Gastroesophageal sphincter (tissue), 4 donors: ENCODE data around the gene AKAP12. TPM values are rescaled to one million over a fixed set of nuclear protein-coding genes. Genes with fewer than 3 reads are reported as not detected.

ENCODE experiments used
- ATAC-seq: fragments of 150-250 bp; one replicate; pipeline ENCODE4 v1.9.1; 2016; ENCODE audit warnings: mild to moderate bottlenecking, moderate library complexity
- H3K27ac ChIP-seq, 4 donors: fragments of 200-600 bp; sonication (generic) in 3 of 4; 1 replicate in 3 of 4; 2 replicates in 1 of 4; pipeline ENCODE4 v1.5.1; 2016 to 2019
- H3K27me3 ChIP-seq: fragments of 200-600 bp; sonication (generic); one replicate; pipeline ENCODE4 v1.5.1; 2019
- H3K36me3 ChIP-seq, 2 donors: fragments of 200-600 bp; sonication (generic); one replicate each; pipeline ENCODE4 v1.5.1; 2019; ENCODE audit warnings: control low read depth in 1 of 2
- H3K4me1 ChIP-seq, 3 donors: fragments of 200-600 bp; sonication (generic); 1 replicate in 2 of 3; 2 replicates in 1 of 3; pipeline ENCODE4 v1.5.1; 2016 to 2019; ENCODE audit warnings: control low read depth in 2 of 3
- H3K4me3 ChIP-seq, 2 donors: fragments of 200-600 bp; sonication (generic); one replicate each; pipeline ENCODE4 v1.5.1; 2019; ENCODE audit warnings: mild to moderate bottlenecking in 1 of 2, moderate library complexity in 1 of 2
- H3K9me3 ChIP-seq, 3 donors: fragments of 200-600 bp; sonication (generic); one replicate each; pipeline ENCODE4 v1.5.1; 2017 to 2019; ENCODE audit warnings: control low read depth in 2 of 3
- EP300 ChIP-seq: sonication (generic); formaldehyde crosslinking; IDR thresholded peaks from one replicate; pipeline ENCODE4 v1.6.1; 2017; ENCODE audit warnings: antibody characterized with exemption, mild to moderate bottlenecking
- POLR2A ChIP-seq, 2 donors: fragments of 450-650 bp; IDR thresholded peaks; one replicate each; pipeline ENCODE4 v1.6.1; 2017; ENCODE audit warnings: antibody characterized with exemption in 2 of 2, mild to moderate bottlenecking in 2 of 2, moderate library complexity in 1 of 2
- POLR2AphosphoS5 ChIP-seq: sonication (generic); formaldehyde crosslinking; IDR thresholded peaks from one replicate; pipeline ENCODE4 v1.6.1; 2017; ENCODE audit warnings: antibody characterized with exemption
- WGBS, 2 donors: methylation state at CpG; one replicate each; pipeline ENCODE4 v1.1.5; 2018; ENCODE audit warnings: low coverage in 1 of 2; 5-methylcytosine and 5-hydroxymethylcytosine counted together
- total RNA-seq, 4 donors: library from RNA; depleted of rRNA; stranded (reverse); fragments of >200 nt; gene quantifications; one replicate each; pipeline ENCODE4 v1.1.0, GENCODE V29; 2016
- TF ChIP-seq, protein P1 (sequence below), 4 experiments: fragments of 200-600 bp in 2 of 4; fragments of 450-650 bp in 2 of 4; sonication (generic) in 1 of 4; IDR thresholded peaks; one replicate each; pipeline ENCODE4 v1.5.1; 2017 to 2019; ENCODE audit warnings: antibody characterized with exemption in 4 of 4, mild to moderate bottlenecking in 2 of 4, moderate library complexity in 2 of 4

AKAP12 gene, protein sequence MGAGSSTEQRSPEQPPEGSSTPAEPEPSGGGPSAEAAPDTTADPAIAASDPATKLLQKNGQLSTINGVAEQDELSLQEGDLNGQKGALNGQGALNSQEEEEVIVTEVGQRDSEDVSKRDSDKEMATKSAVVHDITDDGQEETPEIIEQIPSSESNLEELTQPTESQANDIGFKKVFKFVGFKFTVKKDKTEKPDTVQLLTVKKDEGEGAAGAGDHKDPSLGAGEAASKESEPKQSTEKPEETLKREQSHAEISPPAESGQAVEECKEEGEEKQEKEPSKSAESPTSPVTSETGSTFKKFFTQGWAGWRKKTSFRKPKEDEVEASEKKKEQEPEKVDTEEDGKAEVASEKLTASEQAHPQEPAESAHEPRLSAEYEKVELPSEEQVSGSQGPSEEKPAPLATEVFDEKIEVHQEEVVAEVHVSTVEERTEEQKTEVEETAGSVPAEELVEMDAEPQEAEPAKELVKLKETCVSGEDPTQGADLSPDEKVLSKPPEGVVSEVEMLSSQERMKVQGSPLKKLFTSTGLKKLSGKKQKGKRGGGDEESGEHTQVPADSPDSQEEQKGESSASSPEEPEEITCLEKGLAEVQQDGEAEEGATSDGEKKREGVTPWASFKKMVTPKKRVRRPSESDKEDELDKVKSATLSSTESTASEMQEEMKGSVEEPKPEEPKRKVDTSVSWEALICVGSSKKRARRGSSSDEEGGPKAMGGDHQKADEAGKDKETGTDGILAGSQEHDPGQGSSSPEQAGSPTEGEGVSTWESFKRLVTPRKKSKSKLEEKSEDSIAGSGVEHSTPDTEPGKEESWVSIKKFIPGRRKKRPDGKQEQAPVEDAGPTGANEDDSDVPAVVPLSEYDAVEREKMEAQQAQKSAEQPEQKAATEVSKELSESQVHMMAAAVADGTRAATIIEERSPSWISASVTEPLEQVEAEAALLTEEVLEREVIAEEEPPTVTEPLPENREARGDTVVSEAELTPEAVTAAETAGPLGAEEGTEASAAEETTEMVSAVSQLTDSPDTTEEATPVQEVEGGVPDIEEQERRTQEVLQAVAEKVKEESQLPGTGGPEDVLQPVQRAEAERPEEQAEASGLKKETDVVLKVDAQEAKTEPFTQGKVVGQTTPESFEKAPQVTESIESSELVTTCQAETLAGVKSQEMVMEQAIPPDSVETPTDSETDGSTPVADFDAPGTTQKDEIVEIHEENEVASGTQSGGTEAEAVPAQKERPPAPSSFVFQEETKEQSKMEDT (N-terminal part only)
- total RNA-seq = 100 to 1,000 TPM; 150 to 245 (median 185) TPM

DNA sequence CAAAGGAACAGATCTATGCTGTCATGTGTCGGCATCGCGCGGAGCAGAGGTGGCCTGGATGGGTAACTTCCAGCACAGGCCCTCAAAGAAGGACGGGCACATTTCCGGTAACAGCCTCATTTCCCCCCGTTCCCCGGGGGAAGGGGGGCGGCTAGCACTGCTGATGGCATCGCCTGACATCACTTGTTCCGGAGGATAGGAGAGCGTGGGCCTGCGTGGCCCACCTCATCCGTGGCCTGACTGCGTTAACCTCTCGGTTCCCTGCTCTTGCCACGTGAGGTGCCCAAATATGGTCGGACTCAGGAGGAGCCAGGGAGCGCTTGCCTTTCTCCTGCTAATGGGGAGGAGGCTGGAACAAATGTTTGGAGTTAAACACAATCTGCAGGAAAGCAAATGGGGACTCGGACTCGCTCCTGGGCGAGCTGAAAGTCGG lies at the start of gene AKAP12:
Gene AKAP12, plus strand, starts transcription at position 365 of the 433 bp plus-strand sequence. CDS start 596 bp downstream, outside the sequence.
- no peaks in the 10 kb centered on the region for H3K36me3 ChIP-seq
- ATAC-seq = peak; percentile 67
- TF ChIP-seq POLR2A (IDR thresholded peaks at IDR 0.05) (no peak), POLR2AphosphoS5 (peak; percentile 61)
- TF ChIP-seq, protein P1, sequence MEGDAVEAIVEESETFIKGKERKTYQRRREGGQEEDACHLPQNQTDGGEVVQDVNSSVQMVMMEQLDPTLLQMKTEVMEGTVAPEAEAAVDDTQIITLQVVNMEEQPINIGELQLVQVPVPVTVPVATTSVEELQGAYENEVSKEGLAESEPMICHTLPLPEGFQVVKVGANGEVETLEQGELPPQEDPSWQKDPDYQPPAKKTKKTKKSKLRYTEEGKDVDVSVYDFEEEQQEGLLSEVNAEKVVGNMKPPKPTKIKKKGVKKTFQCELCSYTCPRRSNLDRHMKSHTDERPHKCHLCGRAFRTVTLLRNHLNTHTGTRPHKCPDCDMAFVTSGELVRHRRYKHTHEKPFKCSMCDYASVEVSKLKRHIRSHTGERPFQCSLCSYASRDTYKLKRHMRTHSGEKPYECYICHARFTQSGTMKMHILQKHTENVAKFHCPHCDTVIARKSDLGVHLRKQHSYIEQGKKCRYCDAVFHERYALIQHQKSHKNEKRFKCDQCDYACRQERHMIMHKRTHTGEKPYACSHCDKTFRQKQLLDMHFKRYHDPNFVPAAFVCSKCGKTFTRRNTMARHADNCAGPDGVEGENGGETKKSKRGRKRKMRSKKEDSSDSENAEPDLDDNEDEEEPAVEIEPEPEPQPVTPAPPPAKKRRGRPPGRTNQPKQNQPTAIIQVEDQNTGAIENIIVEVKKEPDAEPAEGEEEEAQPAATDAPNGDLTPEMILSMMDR (IDR thresholded peaks at IDR 0.05) = no peak

DNA sequence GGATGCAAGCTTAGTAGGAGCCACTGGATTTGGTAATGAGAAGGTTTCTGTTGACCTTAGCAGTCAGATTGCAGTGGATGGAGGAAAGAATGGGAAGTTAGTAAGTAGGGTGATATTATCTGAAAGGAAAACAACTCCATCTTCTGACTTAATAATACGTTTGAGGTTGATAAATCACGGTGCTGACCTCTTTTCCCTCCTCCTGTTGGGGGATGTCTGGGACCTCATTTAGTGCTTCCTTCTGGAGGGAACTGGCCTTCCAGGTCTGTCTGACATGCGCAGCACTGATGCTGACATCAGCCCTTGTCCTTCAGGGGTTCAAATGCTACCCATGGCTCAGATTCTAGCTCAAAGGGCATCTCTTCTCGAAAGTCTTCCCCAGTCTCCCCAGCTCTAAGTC lies 48.2 kb upstream of the AKAP12 start:
- Histone ChIP-seq H3K9me3 (no peaks in the 10 kb centered on the region), H3K27me3 (no peaks in the 10 kb centered on the region), H3K27ac (no peak overlapping the region), H3K4me3 (no peak overlapping the region), H3K36me3 (no peaks in the 10 kb centered on the region), H3K4me1 (peaks cover 0 to 5% (median 0%) of the 10 kb centered on the region in 3 donors)
- no peak for ATAC-seq
- TF ChIP-seq EP300 = no peak
- TF ChIP-seq, protein P1 (IDR thresholded peaks at IDR 0.05) = no peak
- TF ChIP-seq POLR2A (IDR thresholded peaks at IDR 0.05) = no peak
- 74 to 75% methylated on average over 4 of the region's 4 CpGs for WGBS, 2 donors

More for the DNA sequence above, at the start of gene AKAP12:
- WGBS, 2 donors = 57% methylated on average over 3 of the region's 23 CpGs; no CpG with 5 or more reads in 1 of the 2 donors
- Histone ChIP-seq H3K27ac (peak within 1 kb of the TSS; percentile 90 to 97 (median 96)), H3K27me3 (no peaks in the 10 kb centered on the region), H3K4me3 (peak within 1 kb of the TSS; percentile 89 to 94), H3K4me1 (peaks cover 0 to 32% (median 0%) of the 10 kb centered on the region in 3 donors), H3K9me3 (no peaks in the 10 kb centered on the region)

DNA sequence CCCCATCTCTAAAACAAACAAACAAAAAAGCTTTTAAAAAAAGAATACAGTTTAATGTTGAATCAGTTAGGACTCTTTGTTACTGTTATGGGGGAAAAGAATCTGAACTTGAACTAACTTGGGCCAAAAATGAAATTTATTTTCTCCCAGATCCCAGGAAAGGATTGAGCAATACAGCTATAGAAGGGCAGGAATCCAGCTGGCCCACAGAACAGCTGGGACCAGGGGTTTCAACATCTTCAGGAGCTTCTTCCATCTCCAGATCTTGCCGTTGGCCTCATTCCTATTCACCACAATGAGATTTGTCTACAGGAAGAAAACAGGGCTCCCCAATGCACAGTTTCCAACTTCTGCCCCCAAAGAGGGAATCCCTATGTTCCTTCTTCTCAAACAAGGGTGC lies 43.2 kb upstream of the AKAP12 start:
- TF ChIP-seq, protein P1 (IDR thresholded peaks at IDR 0.05) = no peak
- peak; percentile 39 for TF ChIP-seq POLR2AphosphoS5
- Histone ChIP-seq H3K9me3 (no peaks in the 10 kb centered on the region), H3K27ac (peak overlapping the region in 2 of 4 donors; percentile 1 to 29), H3K4me3 (no peak overlapping the region), H3K4me1 (peaks cover 0 to 5% (median 0%) of the 10 kb centered on the region in 3 donors), H3K36me3 (no peaks in the 10 kb centered on the region), H3K27me3 (no peaks in the 10 kb centered on the region)
- peak; percentile 88 for ATAC-seq
- 80 to 100% methylated on average over 1 of the region's 1 CpG for WGBS, 2 donors

DNA sequence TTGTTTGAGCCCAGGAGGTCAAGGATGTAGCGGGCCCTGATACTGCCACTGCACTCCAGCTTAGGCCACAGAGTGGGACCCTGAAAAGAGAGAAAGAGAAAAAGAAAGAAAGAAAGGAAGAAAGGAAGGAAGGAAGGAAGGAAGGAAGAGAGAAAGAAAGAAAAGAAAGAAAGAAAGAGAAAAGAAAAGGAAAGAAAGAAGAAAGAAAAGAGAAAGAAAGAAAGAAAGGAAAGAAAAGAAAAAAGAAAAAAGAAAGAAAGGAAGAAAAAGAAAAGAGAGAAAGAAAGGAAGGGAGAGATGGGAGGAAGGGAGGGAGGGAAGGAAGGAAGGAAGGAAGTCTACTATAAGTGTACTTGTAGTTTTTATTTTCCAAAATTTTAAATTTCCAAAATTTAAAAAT lies 42.2 kb upstream of the AKAP12 start:
- Histone ChIP-seq H3K27me3 (no peaks in the 10 kb centered on the region), H3K9me3 (no peaks in the 10 kb centered on the region), H3K36me3 (no peaks in the 10 kb centered on the region), H3K27ac (no peak overlapping the region), H3K4me1 (peaks cover 0 to 5% (median 0%) of the 10 kb centered on the region in 3 donors), H3K4me3 (no peak overlapping the region)
- no peak for TF ChIP-seq POLR2AphosphoS5
- TF ChIP-seq EP300 = no peak
- TF ChIP-seq POLR2A (IDR thresholded peaks at IDR 0.05) = no peak
- TF ChIP-seq, protein P1 (IDR thresholded peaks at IDR 0.05) = no peak
- WGBS, 2 donors = no CpG with 5 or more reads among the region's 1 CpG
- ATAC-seq = no peak
